Activated naive CD4-positive, alpha-beta T cell treated with Interleukin-2 at 50 U/mL for 16 hours (primary cell): ENCODE measurements around the gene LRRFIP1.
"Not testable (repeated sequence)": the region's sequence is repeated elsewhere in the genome, so short reads cannot be mapped to it uniquely, and the experiment has no call there.

Source experiments
- DNase-seq: peaks from one replicate; pipeline ENCODE4 v3.0.0-alpha.2; 2020

LRRFIP1 gene

DNA sequence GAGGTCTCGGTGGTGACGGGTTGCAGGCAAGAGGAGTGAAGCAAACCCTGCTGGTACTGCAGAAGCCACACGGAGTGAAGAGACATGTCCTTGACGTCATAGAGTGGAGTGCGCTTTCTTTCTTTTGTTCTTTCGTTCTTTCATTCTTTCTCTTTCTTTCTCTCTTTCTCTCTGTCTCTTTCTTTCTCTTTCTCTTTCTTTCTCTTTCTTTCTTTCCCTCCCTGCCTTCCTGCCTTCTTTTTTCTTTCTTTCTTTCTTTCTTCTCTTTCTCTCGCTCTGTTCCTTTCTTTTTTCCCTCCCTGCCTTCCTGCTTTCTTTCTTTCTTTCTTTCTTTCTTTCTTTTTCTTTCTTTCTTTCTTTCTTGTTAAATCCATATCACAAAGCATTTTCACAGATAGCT lies 39.2 kb downstream of the LRRFIP1 start:
- no peak for DNase-seq

DNA sequence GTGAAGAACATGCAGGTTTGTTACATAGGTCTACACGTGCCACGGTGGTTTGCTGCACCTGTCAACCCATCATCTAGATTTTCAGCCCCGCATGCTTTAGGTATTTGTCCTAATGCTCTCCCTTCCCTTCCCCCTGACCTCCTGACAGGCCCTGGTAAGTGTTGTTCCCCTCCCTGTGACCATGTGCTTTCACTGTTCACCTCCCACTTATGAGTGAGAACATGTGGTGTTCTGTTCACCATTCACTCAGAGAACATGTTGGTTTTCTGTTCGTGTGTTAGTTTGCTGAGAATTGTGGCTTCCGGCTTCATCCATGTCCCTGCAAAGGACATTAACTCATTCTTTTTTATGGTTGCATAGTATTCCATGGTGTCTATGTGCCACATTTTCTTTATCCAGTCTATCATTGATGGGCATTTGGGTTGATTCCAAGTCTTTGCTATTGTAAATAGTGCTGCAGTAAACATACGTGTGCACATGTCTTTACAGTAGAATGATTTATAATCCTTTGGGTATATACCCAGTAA lies 39.7 kb downstream of the LRRFIP1 start:
- DNase-seq = not testable (repeated sequence)

DNA sequence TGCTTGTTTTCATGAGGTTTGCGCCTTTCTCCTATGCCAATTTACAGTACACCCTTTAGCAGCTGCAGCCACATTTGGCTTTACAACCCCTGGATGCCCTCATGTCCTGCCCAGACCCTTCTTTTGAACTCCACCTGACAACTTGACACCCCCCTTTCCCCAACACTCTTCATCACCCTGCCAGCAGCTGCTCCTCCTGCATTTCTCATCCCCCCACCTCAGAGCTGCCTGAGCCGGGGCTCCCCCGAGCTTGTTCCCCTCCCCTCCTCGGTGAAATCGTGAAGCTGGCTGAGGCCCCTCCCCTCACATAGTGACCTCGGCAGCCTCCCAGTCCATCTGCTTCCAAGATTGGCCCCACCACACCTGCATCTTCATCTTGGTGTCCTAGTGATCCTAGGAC lies 40.5 kb downstream of the LRRFIP1 start:
- DNase-seq = no peak

DNA sequence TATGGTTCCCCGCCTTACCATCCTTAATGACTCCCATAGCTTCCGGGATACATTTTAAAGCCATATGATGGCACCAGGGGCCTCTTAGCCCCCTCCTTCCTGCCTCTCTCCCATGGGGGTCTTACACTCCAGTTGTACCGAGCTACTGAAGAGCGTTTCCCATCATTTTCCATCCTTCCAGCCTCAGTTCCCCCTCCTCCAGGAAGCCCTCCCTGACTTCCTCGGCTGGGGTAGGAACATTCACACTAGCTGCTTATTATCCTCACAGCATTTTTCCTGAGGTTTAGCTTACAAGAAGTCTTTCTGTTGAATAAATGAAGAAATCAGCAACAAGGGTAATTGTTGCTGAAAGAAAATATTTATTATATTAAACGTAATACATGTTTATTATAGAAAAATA lies 41.1 kb downstream of the LRRFIP1 start:
- DNase-seq = no peak

DNA sequence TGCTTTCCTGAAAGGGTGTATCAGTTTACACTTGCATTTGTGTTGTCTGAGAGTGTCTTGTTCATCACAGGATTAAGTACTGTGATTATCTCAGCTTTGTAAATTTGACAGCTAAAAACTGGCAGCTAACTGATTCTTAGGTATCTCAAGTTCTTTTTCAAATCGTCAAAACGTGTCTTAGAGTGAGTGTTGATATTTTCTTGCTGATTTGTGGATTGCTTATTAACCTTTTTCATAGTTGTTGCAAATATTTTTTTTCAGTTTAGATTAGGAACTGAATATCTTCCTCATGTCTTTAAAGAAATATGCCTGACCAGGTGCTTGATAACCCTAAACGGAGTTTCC lies 41.9 kb downstream of the LRRFIP1 start:
- no peak for DNase-seq

DNA sequence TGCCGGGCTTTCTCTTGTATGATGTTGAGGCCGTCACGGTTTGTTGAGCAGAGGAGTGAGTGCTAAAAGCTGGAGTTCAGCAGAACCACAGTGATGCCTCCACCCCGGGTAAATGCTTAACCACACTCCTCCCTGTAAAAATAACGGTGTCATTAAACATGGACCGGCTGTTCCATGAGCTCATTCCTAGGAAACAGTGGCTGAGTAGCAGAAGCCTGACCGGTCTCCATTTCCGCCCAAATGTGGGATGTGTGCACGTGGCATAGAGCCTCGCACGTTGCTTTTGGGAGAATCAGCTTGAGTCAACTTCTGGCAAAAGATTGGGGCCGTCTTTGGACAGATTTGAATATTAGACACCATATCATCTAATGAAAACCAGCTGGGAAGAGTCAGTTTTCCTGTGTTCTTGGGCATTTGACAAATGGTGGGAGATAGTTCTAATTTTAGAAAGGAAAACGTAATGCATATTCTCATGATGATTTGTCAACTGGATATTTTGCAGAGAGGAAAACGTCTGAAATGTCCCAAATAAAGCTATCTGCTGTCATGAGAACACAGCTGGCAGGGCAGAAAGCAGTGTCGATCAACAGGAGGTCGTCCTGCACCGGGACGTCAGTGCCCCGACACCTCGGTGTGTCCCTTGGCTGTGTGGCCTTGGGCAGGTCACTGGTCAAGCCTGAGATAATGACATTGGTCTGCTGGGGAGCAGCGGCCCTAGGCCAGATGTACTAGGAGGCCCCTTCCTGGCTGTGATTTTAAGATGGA lies 42.4 kb downstream of the LRRFIP1 start:
- DNase-seq = no peak

DNA sequence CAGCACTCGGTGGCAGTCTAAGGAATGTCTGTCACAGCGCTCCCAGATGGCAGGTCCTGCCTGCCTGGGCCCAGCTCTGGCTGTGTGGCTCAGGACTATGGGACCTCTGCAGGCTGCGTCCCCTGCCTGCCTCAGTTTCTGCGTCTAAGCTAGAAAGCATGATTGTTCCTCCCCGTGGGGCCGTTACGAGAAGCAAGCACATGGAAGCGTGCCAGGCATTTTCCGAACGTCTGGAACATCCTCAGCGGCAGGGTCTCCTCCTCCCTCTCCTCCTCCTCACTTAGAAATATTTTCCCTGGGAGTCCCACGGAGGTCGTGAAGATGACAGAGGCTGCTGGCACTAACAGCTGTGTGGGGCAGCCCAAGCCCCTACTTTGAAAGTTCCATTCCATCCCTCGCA lies 43.3 kb downstream of the LRRFIP1 start:
- no peak for DNase-seq

DNA sequence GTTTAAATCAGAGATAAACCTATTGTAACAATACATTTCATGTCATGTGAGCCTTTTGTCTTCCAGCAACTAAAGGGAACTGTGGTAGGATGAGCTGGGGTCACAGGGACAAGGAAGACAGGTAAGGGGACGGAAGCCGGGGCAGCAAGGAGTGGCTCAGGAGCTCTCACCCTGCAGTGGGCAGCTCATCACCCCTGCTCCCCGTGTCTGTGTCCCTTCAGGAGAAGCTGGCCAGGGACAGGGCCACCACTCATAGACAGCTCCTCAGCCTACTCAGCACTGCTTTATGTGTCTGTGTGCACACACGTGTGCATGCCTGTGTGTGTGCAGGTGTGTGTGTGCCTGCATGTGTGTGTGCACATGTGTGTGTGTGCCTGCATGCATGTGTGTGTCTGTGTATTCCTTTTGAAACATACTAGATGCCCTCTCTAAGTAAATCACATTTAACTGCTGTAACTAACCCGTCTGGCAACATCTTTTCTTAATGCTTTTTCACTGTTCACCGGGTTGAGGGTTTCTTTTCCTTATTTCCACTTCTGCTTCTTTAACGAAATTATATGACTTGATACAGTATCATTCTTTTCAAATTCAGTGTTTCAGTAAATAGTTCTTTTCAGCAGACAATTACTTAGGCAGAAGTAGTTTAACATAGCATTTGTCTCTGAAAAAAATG lies 44.2 kb downstream of the LRRFIP1 start:
- no peak for DNase-seq

DNA sequence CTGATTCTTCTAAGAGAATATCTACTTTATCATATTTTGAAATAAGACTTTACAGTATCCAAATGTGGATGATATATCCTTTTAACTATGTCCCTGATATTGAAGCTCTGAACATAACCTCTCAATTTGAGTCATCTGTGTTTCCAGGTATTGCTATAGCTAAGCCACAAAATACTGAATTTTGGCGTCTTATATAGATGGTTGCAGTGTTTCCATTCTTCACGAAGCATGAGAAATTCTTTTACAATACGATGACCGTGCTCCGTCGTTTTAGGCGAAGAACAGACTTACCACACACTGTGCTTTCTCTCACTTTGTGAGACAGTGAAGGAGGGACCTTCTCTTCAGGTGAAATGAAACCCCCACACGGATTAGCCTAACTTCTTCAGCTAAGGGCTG lies 45.3 kb downstream of the LRRFIP1 start:
- DNase-seq = no peak

DNA sequence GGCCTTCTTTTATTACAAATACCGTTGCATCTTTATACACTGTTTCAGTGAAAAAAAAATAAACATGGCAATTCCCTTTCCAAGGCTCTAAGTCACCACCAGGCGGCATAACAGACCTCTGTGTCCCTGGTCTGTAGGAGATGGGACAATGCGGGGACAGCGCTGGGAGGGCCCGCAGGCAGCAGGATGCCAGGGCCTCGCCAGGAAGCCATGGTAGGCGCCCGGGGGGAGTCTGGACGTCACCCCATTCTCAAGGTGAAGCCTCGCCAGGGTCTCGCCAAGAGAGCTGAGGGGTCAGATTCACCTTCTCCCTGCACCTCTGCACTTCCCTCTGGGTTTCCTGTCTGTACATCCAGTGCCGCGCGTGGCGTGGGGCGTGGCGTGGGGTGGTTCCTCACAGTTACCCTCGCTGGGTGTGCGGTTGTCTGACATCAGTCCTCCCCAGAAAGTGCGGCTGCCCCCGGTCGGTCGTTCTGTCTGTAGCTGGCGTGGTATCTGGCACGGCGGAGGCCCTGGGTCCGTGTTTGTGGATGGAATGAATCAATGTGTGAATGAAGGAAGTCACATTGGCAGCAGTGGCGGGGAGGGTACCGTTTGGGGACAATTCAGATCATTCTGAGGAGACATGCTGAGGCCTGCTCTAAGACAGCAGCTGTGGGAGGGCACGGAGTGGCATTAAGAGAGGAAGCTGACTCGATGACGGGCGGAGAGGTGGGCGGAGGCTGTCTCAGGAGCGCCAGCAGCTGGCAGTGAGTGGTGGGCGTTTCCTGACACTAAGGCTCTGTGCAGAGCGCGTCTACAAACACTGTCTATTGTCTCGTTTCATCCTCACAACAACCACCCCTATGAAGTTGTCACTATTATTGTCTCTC lies 46.0 kb downstream of the LRRFIP1 start:
- DNase-seq = peak; percentile 91

DNA sequence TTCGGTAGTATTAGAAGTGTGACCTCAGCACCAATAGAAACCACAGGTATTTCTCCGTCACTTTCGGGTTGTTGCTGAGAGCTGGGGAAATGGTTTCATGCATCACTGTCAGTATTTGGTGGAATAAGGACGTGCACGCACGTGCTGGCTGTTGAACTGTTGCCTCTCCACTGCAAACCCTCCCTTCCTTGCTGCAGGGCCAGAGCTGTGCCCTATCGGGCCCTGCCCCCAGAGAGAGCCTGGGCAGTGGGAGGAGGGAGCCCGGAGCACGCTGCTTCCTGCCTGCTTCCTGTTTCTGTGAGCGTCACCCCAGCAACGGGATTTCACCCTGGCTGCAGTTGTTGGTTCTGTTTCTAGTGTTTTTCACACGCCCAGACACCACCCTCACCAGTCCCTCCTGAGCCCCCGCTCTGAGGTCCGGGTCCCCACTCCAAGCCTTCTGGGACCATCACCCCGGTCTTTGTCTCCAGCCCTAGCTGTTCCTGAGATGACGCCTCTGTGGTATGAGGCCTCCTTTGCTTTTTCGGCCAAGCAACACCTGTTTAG lies 47.4 kb downstream of the LRRFIP1 start:
- peak; percentile 78 for DNase-seq

DNA sequence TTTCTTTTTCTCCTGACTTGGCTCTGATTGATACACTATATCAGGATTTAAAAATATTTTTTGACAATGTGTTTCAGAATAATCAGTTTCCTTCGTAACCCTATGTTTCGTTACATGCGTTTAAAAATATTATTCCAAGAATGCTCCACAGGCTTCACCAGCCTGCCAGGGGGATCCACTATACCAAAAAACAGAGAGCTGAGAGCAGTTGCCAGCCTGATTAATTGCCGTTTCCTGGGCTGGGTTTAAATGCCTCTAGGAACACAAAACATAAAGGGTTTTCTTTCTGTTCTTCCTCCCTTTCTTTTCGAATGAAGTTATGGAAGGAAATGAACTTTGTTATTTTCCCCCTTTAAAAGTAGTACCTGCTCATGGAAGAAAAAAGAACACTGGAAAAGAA lies 47.9 kb downstream of the LRRFIP1 start:
- no peak for DNase-seq

DNA sequence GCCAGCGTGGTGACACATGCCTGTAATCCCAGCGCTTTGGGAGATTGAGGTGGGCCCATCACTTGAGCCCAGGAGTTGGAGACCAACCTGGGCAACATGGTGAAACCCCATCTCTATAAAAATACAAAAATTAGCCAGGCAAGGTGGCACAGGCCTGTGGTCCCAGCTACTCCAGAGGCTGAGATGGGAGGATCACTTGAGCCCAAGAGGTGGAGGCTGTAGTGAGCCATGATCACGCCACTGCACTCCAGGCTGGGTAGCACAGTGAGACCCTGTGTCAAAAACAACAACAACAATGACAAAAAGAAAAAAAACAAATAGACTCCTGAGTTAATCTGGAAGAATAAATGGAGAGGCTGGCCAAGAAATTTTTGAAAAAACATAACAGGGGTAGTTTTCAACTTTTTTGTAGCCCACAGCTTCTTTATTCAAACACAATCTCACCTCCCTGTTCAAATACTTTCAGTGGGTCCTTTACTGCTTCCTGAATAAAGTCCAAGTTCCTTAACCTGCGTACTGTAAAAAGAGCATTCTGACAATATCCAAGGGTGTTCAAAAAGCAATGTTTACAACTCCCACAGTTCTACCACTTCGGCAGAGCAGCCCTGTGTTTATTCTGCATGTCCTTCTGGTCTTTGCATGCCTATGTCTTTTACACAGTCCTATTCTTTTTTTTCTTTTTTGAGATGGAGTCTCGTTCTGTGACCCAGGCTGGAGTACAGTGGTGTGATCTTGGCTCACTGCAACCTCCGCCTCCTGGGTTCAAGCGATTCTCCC lies 53.5 kb downstream of the LRRFIP1 start:
- DNase-seq = no peak

DNA sequence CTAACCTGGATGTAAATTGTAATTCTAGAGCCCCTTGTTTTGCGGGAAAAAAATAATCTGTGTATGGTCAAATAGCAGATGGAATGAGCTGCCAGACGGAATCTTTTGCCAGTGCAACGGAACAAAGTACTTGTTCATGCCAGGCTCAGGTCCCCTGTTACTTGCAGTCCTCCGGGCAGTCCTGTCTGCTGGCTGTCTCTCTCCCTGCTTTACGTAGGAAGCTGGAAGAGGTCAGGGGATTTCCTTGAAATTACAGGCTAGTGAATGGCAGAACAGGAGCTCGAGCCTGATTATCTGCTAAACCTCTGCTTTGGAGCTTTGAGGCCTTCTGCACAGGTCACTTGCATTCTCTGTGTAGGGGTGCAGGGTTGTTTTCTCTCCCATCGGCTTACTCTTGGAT lies 54.8 kb downstream of the LRRFIP1 start:
- DNase-seq = no peak

DNA sequence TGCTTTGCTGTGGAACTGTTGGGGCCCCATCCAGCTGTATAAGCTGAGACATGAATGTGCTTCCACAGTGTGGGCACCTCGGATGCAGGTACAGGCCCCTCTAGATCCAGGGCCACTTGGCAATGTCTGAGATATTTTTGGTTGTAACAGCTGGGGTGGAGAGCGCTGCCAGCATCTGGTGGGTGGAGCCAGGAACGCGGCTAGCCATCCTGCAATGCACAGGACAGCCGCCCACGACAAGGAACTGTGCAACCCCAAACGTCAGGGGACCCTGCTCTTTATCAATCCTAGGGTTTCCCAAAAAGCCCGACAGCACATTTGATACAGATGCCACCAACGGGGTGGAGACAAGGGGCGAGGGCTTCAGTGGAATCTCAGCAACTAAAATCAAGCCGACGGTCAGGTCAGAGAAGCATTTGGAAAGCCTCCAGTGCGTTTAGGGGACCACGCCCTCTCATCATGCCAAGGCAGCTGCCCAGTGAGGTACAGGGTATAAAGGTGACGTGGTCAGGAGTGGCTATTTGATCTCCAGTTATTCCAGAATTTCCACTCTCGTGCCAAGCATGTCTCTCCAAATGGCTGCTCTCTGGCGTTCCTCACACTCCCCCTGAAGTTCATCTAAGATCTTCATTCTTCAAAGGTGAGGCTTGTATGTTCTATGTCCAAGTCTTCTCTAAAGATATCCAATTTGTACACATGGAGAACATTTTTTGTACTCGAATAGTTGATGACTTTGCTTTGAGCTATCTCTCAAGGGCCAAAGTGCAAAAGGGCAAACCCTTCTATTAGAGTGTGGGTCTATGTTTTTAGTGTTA lies 55.7 kb downstream of the LRRFIP1 start:
- DNase-seq = no peak

DNA sequence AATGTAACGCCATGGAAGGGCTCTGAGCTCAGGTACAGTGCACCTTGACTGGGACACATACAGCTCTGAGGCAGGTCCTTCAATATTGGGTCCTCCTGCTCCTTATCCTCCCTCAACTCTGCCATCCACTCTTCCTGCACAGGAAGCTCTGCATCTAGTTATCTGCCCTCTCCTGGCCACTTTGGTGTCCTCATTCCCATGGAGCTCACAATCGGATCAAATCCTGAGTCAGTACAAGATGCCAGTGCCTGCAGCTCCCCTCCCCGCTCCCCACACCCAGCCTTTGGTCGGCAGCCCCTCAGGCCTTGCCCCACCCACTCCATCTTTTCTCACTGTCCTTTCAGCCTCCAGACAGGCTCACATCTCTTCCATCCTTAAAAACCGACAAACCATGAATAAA lies 58.0 kb downstream of the LRRFIP1 start:
- no peak for DNase-seq

DNA sequence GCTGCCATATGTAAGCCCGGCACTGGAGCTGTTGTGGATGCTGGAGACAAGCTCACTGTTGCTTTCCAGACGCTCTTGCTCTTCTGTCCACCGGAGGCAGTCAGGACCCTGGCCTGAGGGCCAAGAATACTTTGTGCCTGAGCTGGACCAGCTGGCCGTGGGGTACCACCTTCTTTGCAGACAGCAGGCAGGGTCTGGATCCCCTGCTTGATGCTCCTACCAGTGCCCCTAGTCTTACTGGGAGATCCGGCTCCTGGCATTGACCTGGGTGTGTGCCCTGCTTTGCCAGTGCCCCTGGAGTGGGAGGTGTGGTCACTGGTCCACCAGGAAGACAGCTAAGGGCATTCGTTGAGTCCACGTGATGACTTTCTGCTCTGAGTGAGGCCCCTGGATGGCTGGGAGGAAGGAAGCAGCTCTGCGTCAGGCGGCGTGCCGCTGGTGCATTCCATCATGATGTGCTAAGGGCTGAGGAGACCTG lies 59.3 kb downstream of the LRRFIP1 start:
- DNase-seq = no peak

DNA sequence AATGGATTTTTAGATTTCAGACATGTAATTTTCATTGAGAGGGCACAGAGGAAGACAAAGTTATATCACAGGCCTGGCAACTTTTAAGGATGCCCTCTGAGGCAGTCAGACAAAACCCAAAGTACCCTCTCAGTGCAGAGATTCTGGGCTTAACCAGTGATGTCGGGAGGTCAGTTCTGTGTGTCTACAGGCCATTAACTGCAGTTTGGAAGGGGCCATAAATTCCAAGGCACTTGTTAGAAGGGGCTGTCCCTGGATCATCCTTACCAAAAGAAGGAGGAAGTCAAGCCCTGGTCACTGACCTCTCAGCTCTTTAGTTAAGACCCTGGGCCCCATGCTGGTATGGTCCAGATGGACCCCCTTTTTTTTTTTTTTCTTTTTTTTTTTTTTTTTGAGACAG lies 60.7 kb downstream of the LRRFIP1 start:
- no peak for DNase-seq

DNA sequence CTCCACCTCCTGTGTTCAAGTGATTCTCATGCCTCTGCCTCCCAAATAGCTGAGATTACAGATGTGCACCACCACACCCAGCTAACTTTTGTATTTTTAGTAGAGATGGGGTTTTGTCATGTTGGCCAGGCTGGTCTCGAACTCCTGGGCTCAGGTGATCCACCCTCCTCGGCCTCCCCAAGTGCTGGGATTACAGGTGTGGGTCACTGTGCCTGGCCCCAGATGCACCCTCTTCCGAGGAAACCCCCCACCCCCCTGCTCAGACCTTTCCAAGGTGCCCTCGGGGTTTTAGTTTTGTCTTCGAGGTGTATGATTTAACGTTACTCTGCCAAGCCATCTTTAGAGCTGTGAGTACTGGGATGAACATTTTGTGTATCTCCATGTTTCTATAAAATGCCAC lies 61.2 kb downstream of the LRRFIP1 start:
- DNase-seq = not testable (repeated sequence)

DNA sequence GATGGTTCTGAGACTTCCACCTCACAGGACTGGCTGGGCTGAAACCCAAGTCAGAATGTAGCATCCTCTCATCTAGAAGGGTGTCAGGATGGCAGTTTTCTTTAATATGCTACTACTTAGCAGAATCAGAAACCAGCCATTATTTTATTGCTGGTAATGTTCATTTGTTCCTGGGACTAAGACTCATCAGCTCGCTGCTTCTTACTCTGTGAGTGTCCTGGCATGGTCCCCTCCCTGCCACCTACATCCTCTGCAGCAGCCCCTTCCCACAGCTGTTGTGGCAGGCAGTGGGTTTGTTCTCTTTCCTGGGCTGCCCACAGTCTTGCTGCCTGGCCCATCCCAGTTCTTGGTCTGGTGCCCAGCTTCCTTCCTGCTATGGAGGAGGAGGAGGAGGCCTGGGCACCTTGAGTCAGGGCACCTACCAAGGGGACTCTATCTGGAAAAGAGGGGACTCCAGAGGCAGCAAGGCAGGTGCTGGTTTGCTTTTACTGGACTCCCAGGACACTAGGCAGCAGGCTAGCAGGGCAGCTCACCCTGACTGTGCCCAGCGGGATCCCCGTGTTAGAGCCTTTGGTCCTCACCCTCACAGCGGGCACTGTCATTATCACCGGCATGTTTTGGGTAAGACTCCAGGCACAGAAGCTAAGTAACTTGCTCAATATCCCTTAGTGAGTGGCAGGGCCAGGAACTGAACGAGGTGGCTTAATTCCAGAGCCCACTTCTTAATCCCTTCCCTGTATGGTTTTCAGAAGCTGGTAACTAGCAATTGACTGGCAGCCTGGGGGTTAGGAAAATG lies 62.1 kb downstream of the LRRFIP1 start:
- DNase-seq = no peak
